ENCODE measurements around the gene SPTBN1. TPM values are rescaled to one million over a fixed set of nuclear protein-coding genes. Genes with fewer than 3 reads are reported as not detected.

SPTBN1 gene
- total and polyA plus RNA-seq, 9 of the 15 experiments (the other 6 are each of a cell fraction or from before 2014, with no cell fraction given): 8.9 to 66.8 (median 31.4) TPM

GRCh38 chr2:54558188-54559005, 102.3 kb downstream of the SPTBN1 start (continued):
- TF ChIP-seq ZNF280A (IDR thresholded peaks at IDR 0.05; ENCODE audit: low read depth, partially characterized antibody) (no peak), ELF4 (CRISPR knock-in tag; IDR thresholded peaks at IDR 0.05) (no peak), E2F5 (CRISPR knock-in tag; IDR thresholded peaks at IDR 0.05) (no peak), SMARCB1 (IDR thresholded peaks at IDR 0.05; ENCODE audit: insufficient read length, low read depth) (no peak), ZNF766 (CRISPR knock-in tag; conservative IDR thresholded peaks at IDR 0.05) (no peak), L3MBTL2 (IDR thresholded peaks at IDR 0.05) (no peak), ERF (CRISPR knock-in tag; IDR thresholded peaks at IDR 0.05) (no peak), HDAC1 (IDR thresholded peaks at IDR 0.05) (no peak), ETS2 (tag; IDR thresholded peaks at IDR 0.05; ENCODE audit: borderline replicate concordance, poor library complexity, severe bottlenecking) (no peak), ETV5 (CRISPR knock-in tag; IDR thresholded peaks at IDR 0.05; ENCODE audit: low read depth) (0 out of 2 replicates have a peak, but pooled peaks have one; percentile 21), POLR2A (conservative IDR thresholded peaks at IDR 0.05) (peak; percentile 64), ZNF77 (CRISPR knock-in tag; IDR thresholded peaks at IDR 0.05) (no peak), ZBTB26 (CRISPR knock-in tag; IDR thresholded peaks at IDR 0.05) (no peak), TFAM (CRISPR knock-in tag; conservative IDR thresholded peaks at IDR 0.05) (no peak), HOXB6 (CRISPR knock-in tag; IDR thresholded peaks at IDR 0.05; ENCODE audit: borderline replicate concordance) (no peak), NFRKB (IDR thresholded peaks at IDR 0.05; ENCODE audit: low read depth) (0 out of 2 replicates have a peak, but pooled peaks have one; percentile 49), TSHZ1 (CRISPR knock-in tag; IDR thresholded peaks at IDR 0.05) (no peak), TCF7L2 (IDR thresholded peaks at IDR 0.05; ENCODE audit: low read depth, low read length) (no peak), ZNF146 (CRISPR knock-in tag; IDR thresholded peaks at IDR 0.05; ENCODE audit: unreplicated experiment) (no peak), CTBP1 (IDR thresholded peaks at IDR 0.05; ENCODE audit: borderline replicate concordance) (no peak), ZZZ3 (IDR thresholded peaks at IDR 0.05) (no peak), TAF1 (IDR thresholded peaks at IDR 0.05; ENCODE audit: control insufficient read depth, extremely low read depth, insufficient read depth, low read length, severe bottlenecking) (no peak), PHB2 (IDR thresholded peaks at IDR 0.05; ENCODE audit: low read depth) (no peak)

Data from K562 (cell line).